Panc1 (cell line): ENCODE results near the gene KDM4B.

Experiments
- POLR2AphosphoS5 ChIP-seq: IDR thresholded peaks from 2 replicates; pipeline ENCODE4 v1.6.1; 2012; ENCODE audit warnings: mild to moderate bottlenecking, low read depth, low read length, moderate library complexity
- TCF7L2 ChIP-seq: IDR thresholded peaks from 2 replicates; pipeline ENCODE4 v1.6.1; 2011; ENCODE audit warnings: mild to moderate bottlenecking, low read depth, low read length, inconsistent platforms
- TF ChIP-seq, protein P1 (sequence below): fragments of 450-650 bp; IDR thresholded peaks from 2 replicates; pipeline ENCODE4 v1.5.1; 2017; ENCODE audit warnings: mild to moderate bottlenecking
- TF ChIP-seq, protein P2 (sequence below), 2 experiments: IDR thresholded peaks; 2 replicates each; pipeline ENCODE4 v1.6.1; 2011 to 2012; ENCODE audit warnings: low read depth in 2 of 2, control low read depth in 1 of 2, low read length in 1 of 2, mild to moderate bottlenecking in 1 of 2, moderate library complexity in 1 of 2; ENCODE audit not compliant: insufficient read depth in 1 of 2

DNA sequence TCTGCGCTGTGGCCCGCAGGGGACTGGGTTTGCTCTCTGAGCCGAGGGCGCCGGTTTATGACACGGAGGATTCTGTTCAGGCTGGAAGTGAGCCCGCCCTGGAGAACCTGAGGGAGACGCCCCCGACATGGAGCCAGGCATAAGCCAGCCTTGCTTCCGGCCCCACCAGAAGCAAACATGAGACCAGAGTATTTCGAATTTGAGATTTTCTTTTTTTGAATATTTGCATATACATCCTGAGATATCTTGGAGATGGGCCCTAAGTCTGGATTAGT is 72.9 kb downstream of the KDM4B start:
- TF ChIP-seq, protein P1, sequence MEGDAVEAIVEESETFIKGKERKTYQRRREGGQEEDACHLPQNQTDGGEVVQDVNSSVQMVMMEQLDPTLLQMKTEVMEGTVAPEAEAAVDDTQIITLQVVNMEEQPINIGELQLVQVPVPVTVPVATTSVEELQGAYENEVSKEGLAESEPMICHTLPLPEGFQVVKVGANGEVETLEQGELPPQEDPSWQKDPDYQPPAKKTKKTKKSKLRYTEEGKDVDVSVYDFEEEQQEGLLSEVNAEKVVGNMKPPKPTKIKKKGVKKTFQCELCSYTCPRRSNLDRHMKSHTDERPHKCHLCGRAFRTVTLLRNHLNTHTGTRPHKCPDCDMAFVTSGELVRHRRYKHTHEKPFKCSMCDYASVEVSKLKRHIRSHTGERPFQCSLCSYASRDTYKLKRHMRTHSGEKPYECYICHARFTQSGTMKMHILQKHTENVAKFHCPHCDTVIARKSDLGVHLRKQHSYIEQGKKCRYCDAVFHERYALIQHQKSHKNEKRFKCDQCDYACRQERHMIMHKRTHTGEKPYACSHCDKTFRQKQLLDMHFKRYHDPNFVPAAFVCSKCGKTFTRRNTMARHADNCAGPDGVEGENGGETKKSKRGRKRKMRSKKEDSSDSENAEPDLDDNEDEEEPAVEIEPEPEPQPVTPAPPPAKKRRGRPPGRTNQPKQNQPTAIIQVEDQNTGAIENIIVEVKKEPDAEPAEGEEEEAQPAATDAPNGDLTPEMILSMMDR: no peak
- no peak for TF ChIP-seq POLR2AphosphoS5
- TF ChIP-seq TCF7L2: no peak
- TF ChIP-seq, protein P2, sequence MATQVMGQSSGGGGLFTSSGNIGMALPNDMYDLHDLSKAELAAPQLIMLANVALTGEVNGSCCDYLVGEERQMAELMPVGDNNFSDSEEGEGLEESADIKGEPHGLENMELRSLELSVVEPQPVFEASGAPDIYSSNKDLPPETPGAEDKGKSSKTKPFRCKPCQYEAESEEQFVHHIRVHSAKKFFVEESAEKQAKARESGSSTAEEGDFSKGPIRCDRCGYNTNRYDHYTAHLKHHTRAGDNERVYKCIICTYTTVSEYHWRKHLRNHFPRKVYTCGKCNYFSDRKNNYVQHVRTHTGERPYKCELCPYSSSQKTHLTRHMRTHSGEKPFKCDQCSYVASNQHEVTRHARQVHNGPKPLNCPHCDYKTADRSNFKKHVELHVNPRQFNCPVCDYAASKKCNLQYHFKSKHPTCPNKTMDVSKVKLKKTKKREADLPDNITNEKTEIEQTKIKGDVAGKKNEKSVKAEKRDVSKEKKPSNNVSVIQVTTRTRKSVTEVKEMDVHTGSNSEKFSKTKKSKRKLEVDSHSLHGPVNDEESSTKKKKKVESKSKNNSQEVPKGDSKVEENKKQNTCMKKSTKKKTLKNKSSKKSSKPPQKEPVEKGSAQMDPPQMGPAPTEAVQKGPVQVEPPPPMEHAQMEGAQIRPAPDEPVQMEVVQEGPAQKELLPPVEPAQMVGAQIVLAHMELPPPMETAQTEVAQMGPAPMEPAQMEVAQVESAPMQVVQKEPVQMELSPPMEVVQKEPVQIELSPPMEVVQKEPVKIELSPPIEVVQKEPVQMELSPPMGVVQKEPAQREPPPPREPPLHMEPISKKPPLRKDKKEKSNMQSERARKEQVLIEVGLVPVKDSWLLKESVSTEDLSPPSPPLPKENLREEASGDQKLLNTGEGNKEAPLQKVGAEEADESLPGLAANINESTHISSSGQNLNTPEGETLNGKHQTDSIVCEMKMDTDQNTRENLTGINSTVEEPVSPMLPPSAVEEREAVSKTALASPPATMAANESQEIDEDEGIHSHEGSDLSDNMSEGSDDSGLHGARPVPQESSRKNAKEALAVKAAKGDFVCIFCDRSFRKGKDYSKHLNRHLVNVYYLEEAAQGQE (IDR thresholded peaks at IDR 0.05; ENCODE audit: insufficient read depth in 1 of 2, low read depth in 2 of 2, low read length in 1 of 2): no peak
